Frontal cortex (tissue), 4 donors: ENCODE data around the gene TSPAN3. TPM values are rescaled to one million over a fixed set of nuclear protein-coding genes. Genes with fewer than 3 reads are reported as not detected.
A peak's percentile ranks its signal among the peaks of the same experiment; 100 is the strongest.

Experiments
- DNase-seq, 2 donors: peaks; one replicate each; pipeline ENCODE4 v3.0.0; 2012; ENCODE audit warnings: low spot score in 2 of 2
- FAIRE-seq: peaks from 2 replicates; lab custom pipeline; 2012; peaks lifted over from hg19 to GRCh38; lab: Jason Lieb, UNC
- total RNA-seq: library from RNA; depleted of rRNA; stranded (reverse); fragments of >200 nt; gene quantifications from one replicate; pipeline ENCODE4 v1.2.3, GENCODE V29; 2014
- donor health status: control.
- donor health status: control.
- donor health status: control.

The TSPAN3 gene
- total RNA-seq, 1 donor from 2014 or later: 229 TPM

DNA sequence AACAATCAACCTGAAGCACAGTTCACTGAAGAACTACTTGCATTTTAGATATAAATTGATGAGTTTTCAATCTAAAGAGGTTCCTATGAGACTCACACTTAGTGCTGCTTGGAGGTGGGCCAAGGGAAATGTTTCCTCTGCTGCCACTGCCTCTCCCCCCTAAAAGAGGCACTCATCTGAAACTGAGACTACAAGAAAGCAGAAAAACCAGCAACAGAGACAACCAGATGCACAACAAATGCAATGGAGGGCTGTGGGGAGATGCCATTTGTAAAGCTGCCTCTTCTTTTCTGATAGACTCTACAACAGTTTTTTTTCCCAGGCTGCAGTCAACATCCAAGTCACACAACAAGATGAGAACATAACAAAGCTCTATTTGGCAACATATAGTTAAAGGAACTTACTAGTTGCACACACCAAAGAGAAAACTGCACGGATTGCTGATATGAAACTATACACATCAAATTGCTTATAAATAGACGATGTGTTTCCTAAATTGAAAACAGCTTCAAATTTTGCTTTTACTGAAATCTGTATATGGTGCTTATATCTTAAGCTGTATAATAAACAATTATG is 11.0 kb downstream of the TSPAN3 start:
- DNase-seq: no peak
- FAIRE-seq: no peak

- no peak for FAIRE-seq
- no peak for DNase-seq
Measured at GRCh38 chr15:77058468-77058867, 12.4 kb downstream of the TSPAN3 start.

- FAIRE-seq: no peak
- no peak for DNase-seq
Measured at GRCh38 chr15:77057685-77058084, 13.2 kb downstream of the TSPAN3 start.

DNA sequence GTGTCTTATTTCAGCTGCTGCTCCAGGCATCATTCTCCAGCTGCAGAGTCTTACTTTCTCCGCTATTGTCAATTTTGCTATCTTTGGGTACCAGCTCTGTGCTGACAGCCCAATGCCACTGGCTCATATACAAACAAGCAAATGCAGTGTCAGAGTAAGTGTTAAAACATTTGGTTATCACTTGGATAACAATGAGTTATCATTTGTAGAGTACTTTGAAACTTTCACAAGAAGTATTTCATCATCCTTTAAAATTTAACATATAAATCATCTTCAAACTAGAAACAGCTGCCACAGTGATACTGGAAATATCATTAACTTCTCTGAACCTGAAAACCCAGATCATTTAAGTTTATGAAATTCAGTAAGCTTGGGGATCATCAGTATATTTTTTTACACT is 13.8 kb downstream of the TSPAN3 start:
- FAIRE-seq: no peak
- no peak for DNase-seq

- FAIRE-seq: no peak
- DNase-seq: no peak
Measured at GRCh38 chr15:77053709-77054108, 17.2 kb downstream of the TSPAN3 start.

GRCh38 chr15:77052556-77052955 is 18.4 kb downstream of the TSPAN3 start:
- DNase-seq (no peak), FAIRE-seq (no peak)

DNA sequence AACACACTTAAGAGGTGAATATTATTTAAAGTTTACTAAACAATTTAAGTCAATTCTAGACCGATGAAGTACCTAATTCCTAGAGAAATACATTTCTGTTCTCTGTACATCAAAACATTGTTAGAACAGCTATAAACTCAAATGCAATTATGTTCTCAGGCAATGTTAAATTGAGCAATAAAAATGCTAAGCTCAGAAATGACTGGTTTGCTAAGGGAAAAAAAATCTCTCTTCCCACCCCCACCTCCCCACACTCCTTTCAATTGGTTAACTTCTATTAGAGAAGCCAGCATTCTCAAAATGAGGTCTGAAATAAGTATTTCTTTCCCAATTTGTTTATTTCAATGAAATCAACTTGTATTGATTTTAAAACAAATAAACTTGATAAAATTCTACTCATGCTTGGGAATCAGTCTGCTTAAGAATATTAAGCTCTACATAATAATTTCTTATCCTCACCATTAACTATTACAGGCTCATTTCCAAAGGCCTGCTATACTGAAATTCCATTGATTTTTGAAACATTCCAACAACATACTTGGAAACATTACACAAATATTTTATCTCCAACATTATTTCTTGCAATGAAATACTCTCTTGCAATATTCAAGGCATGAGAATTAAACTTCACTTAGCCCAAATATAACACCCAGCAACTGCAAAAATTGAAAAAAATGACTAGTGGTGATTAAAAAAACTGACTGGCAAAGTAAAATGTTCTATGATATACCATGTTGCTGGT is 22.6 kb downstream of the TSPAN3 start:
- DNase-seq: no peak

GRCh38 chr15:77046704-77047412 is 24.1 kb downstream of the TSPAN3 start:
- DNase-seq: no peak
- FAIRE-seq: no peak

More for the DNA sequence above, 22.6 kb downstream of the TSPAN3 start:
- FAIRE-seq: no peak

DNA sequence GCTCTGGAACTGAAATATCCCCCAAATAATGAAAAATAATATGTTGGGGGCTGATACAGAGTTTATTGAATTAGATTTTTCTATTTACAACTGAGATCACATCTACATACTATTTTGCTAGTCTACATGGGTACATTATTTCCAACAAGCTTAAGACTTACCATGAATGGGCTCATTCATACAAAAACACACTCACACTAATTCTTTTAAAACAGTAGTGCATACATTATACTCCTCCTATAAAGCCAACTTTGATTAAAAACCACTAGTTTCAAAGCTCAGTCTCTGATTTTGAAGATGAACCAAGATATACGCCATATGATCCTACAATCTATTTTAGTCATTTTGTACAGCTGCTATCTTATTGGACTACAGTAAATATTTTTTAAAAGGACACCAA is 24.9 kb downstream of the TSPAN3 start:
- DNase-seq (no peak), FAIRE-seq (no peak)

DNA sequence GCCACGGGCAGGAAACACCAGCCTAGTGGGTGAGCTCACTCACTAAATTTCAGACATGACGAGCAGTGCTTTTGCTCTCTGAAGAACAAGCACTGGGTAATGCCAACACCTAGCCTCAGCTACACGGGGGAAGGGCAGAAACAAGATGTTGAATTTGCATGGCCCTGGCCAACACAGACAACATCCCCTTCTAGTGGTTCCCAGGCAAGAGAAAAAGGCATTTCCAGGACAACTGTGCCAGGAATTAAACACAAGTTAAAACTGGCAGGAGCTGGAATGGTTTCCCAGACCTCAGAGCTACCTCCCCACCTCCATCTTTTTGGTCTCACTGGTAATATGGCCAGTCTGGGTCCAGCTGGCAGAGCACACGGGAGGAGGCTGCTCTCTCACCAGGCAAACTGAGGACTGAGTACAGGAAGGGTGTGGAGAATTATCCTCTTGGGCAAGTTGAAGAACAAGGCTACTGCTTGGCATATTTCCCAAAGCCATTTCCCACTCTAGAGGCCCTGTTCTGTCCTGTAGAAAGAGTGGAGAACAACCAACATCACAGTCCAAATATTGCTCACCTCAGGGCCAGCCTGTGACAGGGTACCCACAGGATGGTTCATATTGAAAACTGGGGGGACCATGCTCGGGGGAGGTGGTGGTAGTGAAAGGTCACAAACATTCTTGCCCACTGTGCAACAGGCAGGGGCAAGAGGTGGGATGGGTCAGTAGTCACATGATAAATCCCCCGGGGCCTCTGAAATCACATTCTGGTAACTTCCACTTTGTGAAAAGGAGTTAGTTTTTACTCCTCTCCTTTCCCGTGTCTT is 26.5 kb downstream of the TSPAN3 start:
- no peak for FAIRE-seq
- no peak for DNase-seq

GRCh38 chr15:77042955-77043920 is 27.7 kb downstream of the TSPAN3 start:
- FAIRE-seq: no peak
- no peak for DNase-seq

GRCh38 chr15:77042245-77042919 is 28.5 kb downstream of the TSPAN3 start:
- FAIRE-seq (no peak), DNase-seq (no peak)

GRCh38 chr15:77040673-77041072 is 30.2 kb downstream of the TSPAN3 start:
- DNase-seq: peak in 1 of 2 donors; percentile 37
- no peak for FAIRE-seq

GRCh38 chr15:77039848-77040247 is 31.1 kb downstream of the TSPAN3 start:
- FAIRE-seq: no peak
- no peak for DNase-seq

GRCh38 chr15:77039217-77039533 is 31.7 kb downstream of the TSPAN3 start:
- FAIRE-seq (no peak), DNase-seq (no peak)

DNA sequence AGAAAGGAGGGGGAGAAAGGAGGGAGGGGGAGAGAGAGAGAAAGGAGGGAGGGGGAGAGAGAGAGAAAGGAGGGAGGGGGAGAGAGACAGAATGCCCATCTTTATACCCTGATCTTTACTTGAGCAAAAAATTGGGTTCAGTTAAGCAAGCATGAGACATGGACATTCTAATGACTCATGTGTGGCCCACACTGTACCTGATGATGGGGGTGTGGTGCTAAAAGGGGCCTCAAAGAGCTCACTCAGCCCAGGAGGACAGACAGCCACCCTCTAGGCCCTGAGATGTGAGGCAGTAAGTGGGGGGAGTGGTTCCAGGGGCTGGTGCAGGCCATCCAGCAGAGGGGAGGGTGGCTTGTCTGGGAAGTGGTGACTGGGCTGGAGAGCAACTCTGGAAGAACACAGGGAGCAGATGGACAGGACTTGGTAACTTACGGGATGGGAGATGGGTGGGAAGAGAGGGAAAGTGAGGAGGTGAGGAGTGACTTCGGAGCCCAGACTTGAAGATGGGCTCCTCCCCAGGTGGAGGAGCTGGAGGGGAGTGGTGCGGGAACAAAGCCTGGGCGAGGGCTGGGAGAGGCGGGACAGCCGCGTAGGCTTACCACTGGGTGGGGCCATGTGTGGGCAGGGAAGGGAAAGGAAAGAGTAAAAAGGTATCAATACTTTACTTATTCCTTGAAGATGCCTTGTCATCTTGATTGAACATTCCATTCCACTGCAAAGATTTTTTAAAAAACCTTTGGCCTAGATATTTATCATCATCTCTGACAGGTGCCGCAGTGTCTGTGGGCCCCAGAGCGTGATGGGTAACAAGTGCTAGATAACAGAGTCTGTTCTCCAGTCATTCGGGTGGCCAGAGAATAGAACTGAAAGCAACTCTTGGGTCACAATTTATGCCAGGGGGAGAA is 32.3 kb downstream of the TSPAN3 start:
- no peak for FAIRE-seq

DNA sequence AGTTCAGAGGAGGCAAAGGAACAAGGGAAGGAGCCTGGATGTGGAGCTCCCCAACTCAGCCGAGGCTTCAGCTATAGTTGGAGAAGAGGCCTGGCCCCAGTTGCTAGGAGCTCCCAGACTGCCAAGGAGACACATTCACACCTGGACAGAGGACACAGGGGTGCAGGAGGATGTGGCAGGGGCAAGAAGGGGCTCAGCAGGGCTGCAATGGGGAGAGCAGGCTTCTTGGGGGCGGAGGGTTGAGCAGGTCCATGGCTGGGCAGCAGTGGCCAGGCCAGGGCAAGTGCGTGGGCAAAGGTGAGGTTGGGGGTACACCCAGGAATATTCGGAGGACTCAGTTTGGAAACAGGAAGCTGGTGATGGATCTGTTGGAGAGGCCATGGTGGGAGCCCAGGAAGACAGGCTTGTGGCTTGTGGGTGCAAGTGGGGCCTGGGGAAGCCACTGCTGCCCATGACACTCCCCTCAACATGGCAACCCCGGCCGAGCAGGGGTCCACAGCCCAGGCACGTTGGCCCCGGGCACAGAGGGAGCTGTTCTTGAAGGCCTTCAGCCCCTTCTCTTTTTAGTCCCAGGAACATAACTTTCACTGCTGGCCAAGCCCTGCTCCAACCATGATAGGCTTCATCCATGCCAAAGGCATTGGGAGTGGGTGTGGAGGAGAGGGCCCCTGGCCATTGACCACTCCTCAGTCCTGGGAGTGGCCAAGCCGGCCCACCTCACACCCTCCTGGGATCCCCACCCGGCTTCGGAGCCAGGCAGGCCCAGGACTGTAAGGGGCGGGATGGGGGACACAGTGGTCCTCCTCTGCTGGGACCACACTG is 33.3 kb downstream of the TSPAN3 start:
- no peak for FAIRE-seq

More for the DNA sequence above, 32.3 kb downstream of the TSPAN3 start:
- no peak for DNase-seq

More for the DNA sequence above, 33.3 kb downstream of the TSPAN3 start:
- peak in 1 of 2 donors; percentile 18 for DNase-seq
